Measurements from ENCODE around the gene ELANE.

ELANE gene

DNA sequence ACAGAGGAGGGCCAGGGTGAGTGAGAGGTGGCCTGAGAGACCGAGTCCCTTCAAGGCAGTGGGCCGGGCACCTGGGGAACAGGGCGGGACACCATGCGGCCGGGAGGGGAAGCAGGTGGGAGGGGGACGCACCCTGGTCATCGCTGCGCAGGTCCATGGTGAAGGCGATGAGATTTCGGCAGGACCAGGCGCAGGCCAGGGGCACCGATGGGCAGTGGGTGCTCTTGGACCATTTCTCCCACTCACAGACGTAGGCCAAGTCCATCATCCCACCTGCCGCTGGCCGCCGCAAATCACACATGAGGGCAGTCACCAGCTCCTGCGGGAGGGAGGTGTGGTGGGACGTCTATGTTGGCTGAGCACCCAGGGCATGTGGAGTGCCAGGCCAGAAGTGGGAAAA is 38.7 kb downstream of the ELANE start:
- TF ChIP-seq, protein P1, sequence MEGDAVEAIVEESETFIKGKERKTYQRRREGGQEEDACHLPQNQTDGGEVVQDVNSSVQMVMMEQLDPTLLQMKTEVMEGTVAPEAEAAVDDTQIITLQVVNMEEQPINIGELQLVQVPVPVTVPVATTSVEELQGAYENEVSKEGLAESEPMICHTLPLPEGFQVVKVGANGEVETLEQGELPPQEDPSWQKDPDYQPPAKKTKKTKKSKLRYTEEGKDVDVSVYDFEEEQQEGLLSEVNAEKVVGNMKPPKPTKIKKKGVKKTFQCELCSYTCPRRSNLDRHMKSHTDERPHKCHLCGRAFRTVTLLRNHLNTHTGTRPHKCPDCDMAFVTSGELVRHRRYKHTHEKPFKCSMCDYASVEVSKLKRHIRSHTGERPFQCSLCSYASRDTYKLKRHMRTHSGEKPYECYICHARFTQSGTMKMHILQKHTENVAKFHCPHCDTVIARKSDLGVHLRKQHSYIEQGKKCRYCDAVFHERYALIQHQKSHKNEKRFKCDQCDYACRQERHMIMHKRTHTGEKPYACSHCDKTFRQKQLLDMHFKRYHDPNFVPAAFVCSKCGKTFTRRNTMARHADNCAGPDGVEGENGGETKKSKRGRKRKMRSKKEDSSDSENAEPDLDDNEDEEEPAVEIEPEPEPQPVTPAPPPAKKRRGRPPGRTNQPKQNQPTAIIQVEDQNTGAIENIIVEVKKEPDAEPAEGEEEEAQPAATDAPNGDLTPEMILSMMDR (conservative IDR thresholded peaks at IDR 0.05) = no peak
- no peak overlapping the region for H3K27ac ChIP-seq

DNA sequence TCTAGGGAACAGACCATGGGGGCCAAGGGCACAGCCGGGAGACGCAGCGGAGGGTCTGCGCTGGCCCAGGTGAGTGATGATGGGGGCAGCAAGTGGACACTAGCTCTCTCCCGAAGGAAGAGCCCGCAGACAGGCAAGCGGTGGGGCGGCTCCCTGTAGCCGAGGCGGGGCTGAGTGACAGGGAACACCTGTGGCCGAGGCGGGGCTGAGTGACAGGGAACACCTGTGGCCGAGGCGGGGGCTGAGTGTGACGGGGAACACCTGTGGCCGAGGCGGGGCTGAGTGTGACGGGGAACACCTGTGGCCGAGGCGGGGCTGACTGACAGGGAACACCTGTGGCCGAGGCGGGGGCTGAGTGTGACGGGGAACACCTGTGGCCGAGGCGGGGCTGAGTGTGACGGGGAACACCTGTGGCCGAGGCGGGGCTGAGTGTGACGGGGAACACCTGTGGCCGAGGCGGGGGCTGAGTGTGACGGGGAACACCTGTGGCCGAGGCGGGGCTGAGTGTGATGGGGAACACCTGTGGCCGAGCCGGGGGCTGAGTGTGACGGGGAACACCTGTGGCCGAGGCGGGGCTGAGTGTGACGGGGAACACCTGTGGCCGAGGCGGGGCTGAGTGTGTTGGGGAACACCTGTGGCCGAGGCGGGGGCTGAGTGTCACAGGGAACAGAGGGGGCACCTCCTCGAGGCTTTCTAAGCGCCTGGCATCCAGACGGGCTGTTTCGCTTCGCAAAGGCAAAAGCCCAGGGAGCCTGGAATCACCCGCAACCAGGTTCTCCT is 39.5 kb downstream of the ELANE start:
- peak overlapping the region; percentile 94; the same call in 1 of the 2 replicates for H3K27ac ChIP-seq

DNA sequence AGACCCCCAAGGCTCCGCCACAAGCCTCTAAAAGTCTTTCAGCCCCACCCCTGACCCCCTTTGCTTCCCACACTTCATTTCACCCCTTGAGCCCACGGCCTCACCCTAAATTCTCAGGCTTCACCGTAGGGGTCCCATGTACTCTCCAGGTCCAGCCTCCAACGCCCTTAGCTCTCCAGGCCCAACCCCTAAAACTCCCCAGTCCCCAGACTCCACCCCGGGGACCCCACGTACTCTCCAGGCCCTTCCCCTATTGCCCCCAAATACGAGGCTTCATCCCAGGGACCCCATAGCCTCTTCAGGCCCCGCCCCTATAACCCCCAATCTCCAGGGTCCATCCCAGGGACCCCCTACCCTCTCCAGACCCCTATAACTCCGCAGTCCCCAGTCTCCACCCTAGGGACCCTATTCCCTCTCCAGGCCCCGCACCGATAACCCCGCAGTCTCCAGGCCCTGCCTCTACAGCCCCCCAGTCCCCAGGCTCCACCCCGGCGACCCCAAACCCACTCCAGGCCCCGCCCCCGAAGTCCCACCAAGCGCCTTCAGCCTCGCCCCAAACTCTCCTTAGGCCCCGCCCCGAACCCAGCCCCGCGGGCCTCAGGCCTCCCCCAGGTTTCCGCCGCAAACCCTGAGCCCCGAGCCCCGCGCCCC is 40.3 kb downstream of the ELANE start:
- H3K27ac ChIP-seq = peak overlapping the region; percentile 94
- TF ChIP-seq, protein P1 (conservative IDR thresholded peaks at IDR 0.05) = no peak

DNA sequence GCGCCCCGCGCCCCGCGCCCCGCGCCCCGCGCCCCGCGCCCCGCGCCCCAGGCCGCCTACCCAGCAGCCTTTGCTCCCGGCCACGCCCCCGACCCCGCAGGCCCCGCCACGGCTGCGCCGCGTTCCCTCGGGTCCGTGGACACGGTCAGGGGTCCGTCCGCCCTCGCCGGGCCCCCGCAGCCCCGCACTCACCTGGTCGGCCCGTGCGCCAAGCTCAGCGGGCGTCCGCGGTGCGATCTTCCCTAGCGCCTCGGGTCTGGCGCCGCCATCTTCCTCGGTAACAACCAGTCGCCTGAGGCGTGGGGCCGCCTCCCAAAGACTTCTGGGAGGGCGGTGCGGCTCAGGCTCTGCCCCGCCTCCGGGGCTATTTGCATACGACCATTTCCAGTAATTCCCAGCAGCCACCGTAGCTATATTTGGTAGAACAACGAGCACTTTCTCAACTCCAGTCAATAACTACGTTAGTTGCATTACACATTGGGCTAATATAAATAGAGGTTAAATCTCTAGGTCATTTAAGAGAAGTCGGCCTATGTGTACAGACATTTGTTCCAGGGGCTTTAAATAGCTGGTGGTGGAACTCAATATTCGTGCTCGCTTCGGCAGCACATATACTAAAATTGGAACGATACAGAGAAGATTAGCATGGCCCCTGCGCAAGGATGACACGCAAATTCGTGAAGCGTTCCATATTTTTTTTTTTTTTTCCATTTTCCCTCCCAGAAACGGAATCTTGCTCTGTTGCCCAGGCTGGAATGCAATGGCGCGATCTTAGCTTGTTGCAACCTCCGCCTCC is 41.0 kb downstream of the ELANE start, which contains the start of the genes MED16 and RNU6-9:
MED16 (minus strand) TSS at position 294 of the 796 bp plus-strand sequence. CDS start 2,056 bp downstream, outside the sequence.
RNU6-9 (plus strand) TSS at position 591 of the 796 bp plus-strand sequence.
- TF ChIP-seq, protein P1 (conservative IDR thresholded peaks at IDR 0.05) = no peak
- peak within 1 kb of the TSS; percentile 94 for H3K27ac ChIP-seq

DNA sequence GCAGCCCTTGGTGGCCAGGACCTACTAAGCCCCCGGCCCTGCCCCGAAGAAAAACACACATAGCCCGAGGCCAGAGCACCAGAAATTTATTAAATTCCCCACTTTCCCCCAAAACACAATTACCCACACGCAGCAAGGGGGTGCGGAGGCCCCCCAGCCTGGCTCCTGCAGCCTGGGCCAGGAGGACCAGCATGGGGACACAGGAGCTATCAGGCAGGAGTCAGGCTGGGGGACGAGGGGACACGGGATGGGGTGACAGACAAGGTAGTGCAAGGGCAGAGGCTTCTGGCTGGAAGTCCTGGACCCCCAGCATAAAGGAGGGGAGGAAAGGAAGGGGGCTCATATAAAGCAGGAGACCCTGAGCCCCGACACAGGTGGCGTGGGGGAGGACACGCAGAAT is 44.3 kb downstream of the ELANE start:
- no peak overlapping the region for H3K27ac ChIP-seq
- TF ChIP-seq, protein P1 (conservative IDR thresholded peaks at IDR 0.05) = no peak

DNA sequence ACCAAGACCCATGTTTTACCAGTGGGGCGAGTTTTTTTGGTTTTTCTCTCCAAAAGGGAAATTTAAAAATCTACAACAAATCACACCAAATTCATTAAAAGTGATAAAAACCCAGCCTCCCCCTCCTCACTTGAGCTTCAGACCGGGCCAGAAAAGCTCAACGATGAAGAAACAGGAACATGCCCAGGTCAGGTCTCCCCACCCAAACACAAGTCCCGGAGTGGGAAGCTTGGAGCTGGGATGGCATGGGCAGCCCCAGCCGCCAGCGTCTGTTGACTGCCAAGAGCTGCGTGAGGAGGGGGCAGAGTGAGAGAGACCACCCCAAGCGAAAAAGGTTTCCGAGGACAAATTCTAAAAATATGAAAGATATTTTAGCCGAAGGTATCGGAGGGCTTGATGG is 44.9 kb downstream of the ELANE start:
- no peak overlapping the region for H3K27ac ChIP-seq
- TF ChIP-seq, protein P1 (conservative IDR thresholded peaks at IDR 0.05) = no peak

DNA sequence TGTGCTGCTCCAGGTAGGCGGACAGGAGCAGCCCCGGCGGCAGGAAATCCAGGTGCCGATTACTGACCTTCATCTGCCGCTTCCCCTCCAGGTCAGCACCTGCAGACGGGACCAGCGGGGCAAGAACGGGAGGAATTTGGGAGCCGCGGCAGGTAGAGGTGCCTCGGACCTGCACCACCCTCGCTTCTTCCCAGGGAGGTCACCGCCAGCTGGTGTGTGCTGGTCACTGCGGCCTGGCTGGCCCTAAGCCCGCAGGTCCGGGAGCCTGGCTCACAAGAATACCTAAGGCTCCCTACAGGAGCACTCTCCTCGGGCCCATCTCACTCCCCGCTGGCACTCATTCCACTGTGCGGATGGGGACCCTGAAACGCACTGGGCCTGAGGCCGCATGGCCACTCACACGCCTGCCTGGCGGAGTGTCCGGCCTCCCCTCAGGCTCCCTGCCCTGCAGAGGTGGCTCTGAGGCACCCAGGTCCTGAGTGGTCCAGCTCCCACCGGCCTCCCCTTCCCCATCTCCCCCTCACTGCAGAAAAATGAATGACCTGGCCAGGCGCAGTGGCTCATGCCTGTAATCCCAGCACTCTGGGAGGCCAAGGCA is 45.4 kb downstream of the ELANE start:
- no peak overlapping the region for H3K27ac ChIP-seq
- TF ChIP-seq, protein P1 (conservative IDR thresholded peaks at IDR 0.05) = no peak; the same call in 1 of the 2 replicates

Data from VCaP (cell line).